Measurements from ENCODE around the gene ANKRD55.
"Not testable (repeated sequence)": the region's sequence is repeated elsewhere in the genome, so short reads cannot be mapped to it uniquely, and the experiment has no call there.

Gene ANKRD55

DNA sequence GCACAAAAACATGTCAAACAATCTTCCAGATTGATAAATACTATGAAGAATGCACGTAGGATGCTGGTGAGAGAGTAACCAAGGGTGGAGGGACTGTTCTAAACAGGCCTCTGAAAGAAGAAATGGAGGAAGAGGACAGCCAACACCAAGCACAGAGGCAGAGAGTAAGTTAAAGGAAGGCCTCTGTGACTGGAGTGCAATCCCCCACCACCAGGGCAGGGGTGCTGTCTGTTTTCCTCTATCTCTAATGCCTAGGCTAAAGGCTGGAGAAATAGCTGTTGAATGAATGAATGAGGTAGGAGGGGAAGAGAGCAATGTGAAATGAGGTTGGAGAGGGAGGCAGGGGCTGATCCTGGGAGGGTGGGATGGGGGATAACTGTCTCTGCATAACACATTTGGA lies 88.9 kb downstream of the ANKRD55 start:
- DNase-seq (ENCODE audit: low read depth): no peak

GRCh38 chr5:56143373-56143714 lies 89.8 kb downstream of the ANKRD55 start:
- no peak for DNase-seq (ENCODE audit: low read depth)

DNA sequence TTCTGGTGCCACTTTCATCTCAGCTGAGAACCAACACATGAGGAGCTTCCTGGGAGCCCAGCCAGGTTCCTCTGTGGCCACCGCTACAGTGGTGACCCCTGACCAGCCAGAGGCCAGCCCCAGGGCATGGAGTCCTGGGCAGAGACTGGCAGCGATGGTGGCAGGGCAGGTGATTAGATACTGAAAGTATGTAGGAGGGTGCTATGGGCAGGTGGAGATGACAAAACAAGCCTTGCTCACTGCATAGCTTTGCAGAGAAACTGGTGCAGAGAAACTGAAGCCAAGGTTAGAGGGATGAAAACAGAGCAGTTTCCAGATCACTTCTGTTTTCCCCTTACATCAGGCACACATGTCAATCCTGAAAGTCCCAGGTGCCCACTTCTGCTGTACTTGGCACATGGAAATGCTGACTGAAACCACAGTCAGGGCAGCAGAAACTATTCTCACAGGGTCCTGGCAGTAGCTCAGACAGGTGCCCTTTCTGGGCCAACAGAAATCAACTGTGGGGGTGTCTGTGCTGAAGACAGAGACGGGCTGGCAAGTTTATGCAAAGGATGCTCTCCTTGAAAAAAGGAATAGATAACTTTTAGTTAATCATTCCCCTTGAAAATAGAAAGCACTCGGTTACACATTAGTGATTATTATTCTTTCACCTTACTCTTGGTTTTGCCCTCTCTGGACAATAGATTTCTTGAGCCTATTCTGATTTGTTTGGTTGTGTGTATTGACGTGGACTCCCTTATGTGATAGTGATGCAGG lies 90.3 kb downstream of the ANKRD55 start:
- DNase-seq (ENCODE audit: low read depth): no peak

DNA sequence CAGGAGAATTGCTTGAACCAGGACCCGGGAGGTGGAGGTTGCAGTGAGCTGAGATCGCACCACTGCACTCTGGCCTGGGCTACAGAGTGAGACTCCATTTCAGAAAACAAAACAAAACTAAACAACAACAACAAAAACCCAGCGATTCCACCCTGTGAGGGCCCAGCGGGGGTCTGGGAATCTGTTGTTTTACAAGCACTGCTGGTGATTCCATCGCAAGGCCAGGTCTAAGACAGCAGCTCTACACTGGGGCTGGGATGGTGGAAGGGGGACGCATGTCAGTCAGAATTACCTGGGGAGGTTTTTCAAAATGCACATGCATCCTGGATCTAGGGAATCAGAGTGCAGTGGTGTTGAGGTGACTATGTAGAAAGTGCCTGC lies 90.9 kb downstream of the ANKRD55 start:
- DNase-seq (ENCODE audit: low read depth): no peak

GRCh38 chr5:56140073-56140472 lies 93.1 kb downstream of the ANKRD55 start:
- no peak for DNase-seq (ENCODE audit: low read depth)

GRCh38 chr5:56130664-56131063 lies 102.5 kb downstream of the ANKRD55 start:
- no peak for DNase-seq (ENCODE audit: low read depth)

GRCh38 chr5:56129288-56129687 lies 103.8 kb downstream of the ANKRD55 start:
- no peak for DNase-seq (ENCODE audit: low read depth)

- no peak for DNase-seq (ENCODE audit: low read depth)
These were observed 105.0 kb downstream of the ANKRD55 start for GRCh38 chr5:56128113-56128512.

- no peak for DNase-seq (ENCODE audit: low read depth)
These were observed 106.5 kb downstream of the ANKRD55 start for GRCh38 chr5:56126487-56127179.

- DNase-seq (ENCODE audit: low read depth): no peak
These were observed 109.4 kb downstream of the ANKRD55 start for GRCh38 chr5:56123531-56124243.

DNA sequence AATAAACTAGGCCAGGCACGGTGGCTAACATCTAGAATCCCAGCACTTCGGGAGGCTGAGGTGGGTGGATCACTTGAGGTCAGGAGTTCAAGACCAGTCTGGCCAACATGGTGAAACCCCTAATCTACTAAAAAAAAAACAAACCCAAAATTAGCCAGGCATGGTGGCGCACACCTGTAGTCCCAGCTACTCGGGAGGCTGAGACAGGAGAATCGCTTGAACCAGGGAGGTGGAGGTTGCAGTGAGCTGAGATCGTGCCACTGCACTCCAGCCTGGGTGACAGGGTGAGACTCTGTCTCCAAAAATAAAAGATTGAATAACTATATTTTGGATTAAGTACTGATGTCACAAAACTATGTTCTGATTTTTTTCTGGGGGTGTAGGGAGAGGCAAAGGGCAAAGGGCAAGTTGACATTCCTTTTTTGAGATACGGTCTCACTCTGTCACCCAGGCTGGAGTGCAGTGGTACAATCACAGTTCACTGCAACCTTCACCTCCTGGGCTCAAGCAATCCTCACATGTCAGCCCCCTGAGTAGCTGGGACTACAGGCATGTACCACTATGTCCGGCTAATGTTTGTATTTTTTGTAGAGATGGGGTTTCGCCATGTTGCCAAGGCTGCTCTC lies 110.7 kb downstream of the ANKRD55 start:
- DNase-seq (ENCODE audit: low read depth): not testable (repeated sequence)

DNA sequence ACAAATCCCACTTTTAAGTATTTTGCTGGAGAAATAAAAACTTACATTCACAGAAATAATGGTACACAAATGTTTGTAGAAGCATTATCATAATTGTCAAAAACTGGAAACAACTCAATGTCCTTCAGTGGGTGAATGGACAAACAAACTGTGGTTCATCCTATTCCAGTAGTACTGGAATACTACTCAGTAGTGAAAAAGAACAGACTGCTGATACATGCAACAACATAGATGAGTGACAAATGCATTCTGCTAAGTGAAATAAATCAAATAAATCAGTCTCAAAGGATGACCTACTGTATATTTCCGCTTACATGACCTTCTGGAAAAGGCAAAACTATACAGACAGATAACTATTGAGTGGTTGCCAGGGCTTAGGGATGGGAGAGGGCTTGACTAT lies 114.1 kb downstream of the ANKRD55 start:
- DNase-seq (ENCODE audit: low read depth): no peak

- DNase-seq (ENCODE audit: low read depth): no peak
These were observed 116.5 kb downstream of the ANKRD55 start for GRCh38 chr5:56116599-56117141.

GRCh38 chr5:56115589-56115988 lies 117.5 kb downstream of the ANKRD55 start:
- DNase-seq (ENCODE audit: low read depth): no peak

DNA sequence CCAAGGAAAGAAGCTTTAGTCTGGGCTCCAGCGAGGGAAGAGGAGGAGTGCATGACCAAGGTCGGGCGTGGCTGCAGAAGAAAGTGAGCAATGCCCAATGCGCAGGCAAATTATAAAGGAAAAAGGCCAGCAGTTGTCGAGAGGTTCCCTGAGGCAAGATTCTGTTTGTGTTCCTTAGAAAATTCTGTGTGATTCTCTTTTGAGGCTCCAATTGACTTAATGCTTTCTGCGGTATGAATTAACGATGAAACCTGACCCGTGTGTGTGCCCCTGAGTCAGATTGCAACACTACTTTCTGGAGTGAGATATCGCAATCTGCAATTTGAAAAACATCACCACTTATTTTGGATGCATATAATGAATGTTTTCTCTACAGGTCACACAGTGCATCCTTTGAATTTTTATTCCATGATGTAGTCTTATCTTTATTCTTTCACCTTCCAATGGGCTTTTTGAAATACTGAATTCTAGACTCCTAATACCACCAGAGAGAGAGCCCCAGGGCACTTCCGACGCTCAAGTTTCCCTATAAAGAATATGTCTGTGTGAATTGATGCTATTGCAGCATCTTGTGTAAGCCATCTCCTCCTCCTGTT lies 120.5 kb downstream of the ANKRD55 start:
- no peak for DNase-seq (ENCODE audit: low read depth)

- no peak for DNase-seq (ENCODE audit: low read depth)
These were observed 121.7 kb downstream of the ANKRD55 start for GRCh38 chr5:56111404-56111781.

GRCh38 chr5:56110646-56111403 lies 122.3 kb downstream of the ANKRD55 start:
- DNase-seq (ENCODE audit: low read depth): no peak

DNA sequence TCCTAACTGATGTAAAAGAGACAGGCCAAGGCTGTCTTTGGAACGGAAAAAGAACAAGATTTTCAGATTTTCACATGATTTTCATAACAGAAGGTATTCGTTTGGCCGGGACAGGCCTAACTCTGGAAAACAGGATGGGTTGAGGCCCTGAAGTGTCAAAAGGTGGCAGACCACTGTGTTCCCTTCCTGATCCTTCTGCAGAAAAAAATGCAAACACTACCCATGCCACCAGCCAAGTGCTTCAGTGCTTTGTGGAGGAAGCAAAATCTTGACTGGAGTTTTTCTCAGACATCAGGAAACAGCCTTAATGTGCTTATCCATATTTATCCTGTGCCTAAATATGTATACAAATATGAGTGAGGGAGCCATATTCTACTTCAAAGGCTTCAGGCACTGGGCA lies 124.9 kb downstream of the ANKRD55 start:
- DNase-seq (ENCODE audit: low read depth): no peak

DNA sequence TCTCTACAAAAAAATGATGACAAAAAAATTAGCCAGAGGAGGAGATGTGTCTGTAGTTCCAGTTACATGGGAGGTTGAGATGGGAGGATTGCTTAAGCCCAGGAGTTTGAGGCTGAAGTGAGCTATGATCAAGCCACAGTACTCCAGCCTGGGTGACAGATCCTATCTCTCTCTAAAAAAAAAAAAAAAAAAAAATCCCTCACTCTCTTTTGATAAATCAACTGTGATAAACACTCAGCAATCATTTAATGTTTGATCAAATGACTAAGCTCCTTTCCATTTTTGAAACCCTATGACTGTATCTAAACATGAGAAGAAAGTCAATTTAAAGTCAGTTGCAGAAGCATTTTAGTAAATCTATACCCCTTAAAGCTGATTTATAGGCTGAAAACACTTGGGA lies 126.3 kb downstream of the ANKRD55 start:
- DNase-seq (ENCODE audit: low read depth): no peak

- DNase-seq (ENCODE audit: low read depth): no peak
These were observed 127.4 kb downstream of the ANKRD55 start for GRCh38 chr5:56105511-56106291.

GRCh38 chr5:56102889-56103288 lies 130.2 kb downstream of the ANKRD55 start:
- no peak for DNase-seq (ENCODE audit: low read depth)
